Trophoblast cell (in vitro differentiated cells and primary cell): ENCODE measurements around the gene EFS.

Experiments
- DNase-seq, 2 donors: peaks; one replicate each; pipeline ENCODE4 v3.0.0-alpha.2; 2016
- H2AFZ ChIP-seq: 2 replicates; pipeline ENCODE4 v1.6.1; 2013; ENCODE audit warnings: low read length, moderate library complexity, mild to moderate bottlenecking; ENCODE audit not compliant: insufficient read depth, poor library complexity
- H2AK5ac ChIP-seq: 2 replicates; pipeline ENCODE4 v1.6.1; 2013; ENCODE audit warnings: mild to moderate bottlenecking, low read length
- H2BK120ac ChIP-seq: 2 replicates; pipeline ENCODE4 v1.6.1; 2013; ENCODE audit warnings: low read length, mild to moderate bottlenecking, moderate library complexity; ENCODE audit not compliant: insufficient read depth, poor library complexity
- H2BK12ac ChIP-seq: 2 replicates; pipeline ENCODE4 v1.6.1; 2013; ENCODE audit warnings: mild to moderate bottlenecking, low read length, moderate library complexity
- H2BK5ac ChIP-seq: 2 replicates; pipeline ENCODE4 v1.6.1; 2013; ENCODE audit warnings: low read length, low read depth, moderate library complexity, mild to moderate bottlenecking; ENCODE audit not compliant: poor library complexity
- H3K14ac ChIP-seq: 2 replicates; pipeline ENCODE4 v1.6.1; 2013; ENCODE audit warnings: mild to moderate bottlenecking, low read length
- H3K18ac ChIP-seq: 2 replicates; pipeline ENCODE4 v1.6.1; 2013; ENCODE audit warnings: mild to moderate bottlenecking, low read length
- H3K23ac ChIP-seq: 2 replicates; pipeline ENCODE4 v1.6.1; 2013; ENCODE audit warnings: low read length
- H3K27ac ChIP-seq: 2 replicates; pipeline ENCODE4 v1.5.1; 2013; ENCODE audit warnings: low read depth, mild to moderate bottlenecking, inconsistent platforms, low read length, moderate library complexity
- H3K27me3 ChIP-seq: 2 replicates; pipeline ENCODE4 v1.6.1; 2013; ENCODE audit warnings: inconsistent platforms, mild to moderate bottlenecking, low read length, moderate library complexity; ENCODE audit not compliant: insufficient read depth
- H3K36me3 ChIP-seq, 2 experiments: 1 replicate in 1 of 2; 2 replicates in 1 of 2; pipeline ENCODE4 v1.6.1; 2013; ENCODE audit warnings: low read length in 2 of 2, mild to moderate bottlenecking in 2 of 2, moderate library complexity in 1 of 2; ENCODE audit not compliant: insufficient read depth in 2 of 2, control insufficient read depth in 1 of 2
- H3K4ac ChIP-seq: 2 replicates; pipeline ENCODE4 v1.6.1; 2013; ENCODE audit warnings: low read depth, mild to moderate bottlenecking, low read length, moderate library complexity
- H3K4me1 ChIP-seq, 2 experiments: 1 replicate in 1 of 2; 2 replicates in 1 of 2; pipeline ENCODE4 v1.6.1; 2013; ENCODE audit warnings: low read length in 2 of 2, mild to moderate bottlenecking in 2 of 2, moderate library complexity in 1 of 2; ENCODE audit not compliant: insufficient read depth in 2 of 2, control insufficient read depth in 1 of 2
- H3K4me2 ChIP-seq: 2 replicates; pipeline ENCODE4 v1.6.1; 2013; ENCODE audit warnings: inconsistent platforms, mild to moderate bottlenecking, low read length, moderate library complexity
- H3K4me3 ChIP-seq: 2 replicates; pipeline ENCODE4 v1.5.1; 2013; ENCODE audit warnings: mild to moderate bottlenecking, low read depth, low read length, inconsistent platforms
- H3K79me1 ChIP-seq: one replicate; pipeline ENCODE4 v1.6.1; 2013; ENCODE audit warnings: low read length
- H3K79me2 ChIP-seq: 2 replicates; pipeline ENCODE4 v1.6.1; 2013; ENCODE audit warnings: low read length, mild to moderate bottlenecking; ENCODE audit not compliant: control insufficient read depth, insufficient read depth, poor library complexity
- H3K9ac ChIP-seq: 2 replicates; pipeline ENCODE4 v1.6.1; 2013; ENCODE audit warnings: mild to moderate bottlenecking, low read length
- H3K9me3 ChIP-seq: 2 replicates; pipeline ENCODE4 v1.6.1; 2013; ENCODE audit warnings: low read depth, mild to moderate bottlenecking, control low read depth, inconsistent platforms, low read length; ENCODE audit not compliant: insufficient read depth
- H4K12ac ChIP-seq: 2 replicates; pipeline ENCODE4 v1.6.1; 2013; ENCODE audit warnings: low read depth, mild to moderate bottlenecking, low read length, moderate library complexity
- H4K8ac ChIP-seq: 2 replicates; pipeline ENCODE4 v1.6.1; 2013; ENCODE audit warnings: low read depth, mild to moderate bottlenecking, low read length, moderate library complexity
- H4K91ac ChIP-seq: one replicate; pipeline ENCODE4 v1.6.1; 2013; ENCODE audit warnings: low read depth, mild to moderate bottlenecking, low read length, moderate library complexity
- WGBS: extraction: QIAGEN DNeasy Blood & Tissue Kit; methylation state at CpG from one replicate; pipeline ENCODE4 v1.1.7; 2013; ENCODE audit warnings: missing lambda C conversion rate; ENCODE audit not compliant: insufficient read length, insufficient coverage; ENCODE audit errors: extremely low coverage; 5-methylcytosine and 5-hydroxymethylcytosine counted together

Gene EFS

GRCh38 chr14:23404331-23404900 is 39.4 kb upstream of the EFS start:
- Histone ChIP-seq H3K27ac (no peak overlapping the region), H3K4me3 (no peak overlapping the region)

GRCh38 chr14:23403908-23404307 is 38.9 kb upstream of the EFS start:
- H4K12ac ChIP-seq, result no peak overlapping the region
- H3K4ac ChIP-seq, result no peak overlapping the region
- no peak overlapping the region for H3K4me3 ChIP-seq
- no peaks in the 10 kb centered on the region for H3K79me1 ChIP-seq
- WGBS, result no CpG with 5 or more reads among the region's 4 CpGs
- no peaks in the 10 kb centered on the region for H3K4me1 ChIP-seq
- H4K91ac ChIP-seq, result no peak overlapping the region
- H2BK120ac ChIP-seq, result no peak overlapping the region
- H2AFZ ChIP-seq, result no peak overlapping the region
- H4K8ac ChIP-seq, result no peak overlapping the region
- no peaks in the 10 kb centered on the region for H3K27me3 ChIP-seq
- DNase-seq, result no peak
- no peak overlapping the region for H2AK5ac ChIP-seq
- H3K4me2 ChIP-seq, result no peak overlapping the region
- H3K79me2 ChIP-seq, result no peaks in the 10 kb centered on the region
- H3K9ac ChIP-seq, result no peak overlapping the region
- no peak overlapping the region for H3K14ac ChIP-seq
- H3K23ac ChIP-seq, result no peak overlapping the region
- H3K27ac ChIP-seq, result no peak overlapping the region
- no peak overlapping the region for H2BK5ac ChIP-seq
- H3K18ac ChIP-seq, result no peak overlapping the region
- no peaks in the 10 kb centered on the region for H3K36me3 ChIP-seq
- no peak overlapping the region for H2BK12ac ChIP-seq
- H3K9me3 ChIP-seq, result peaks cover 2% of the 10 kb centered on the region

More at GRCh38 chr14:23404331-23404900, 39.4 kb upstream of the EFS start:
- H3K23ac ChIP-seq, result no peak overlapping the region
- H2AFZ ChIP-seq, result no peak overlapping the region
- no CpG with 5 or more reads among the region's 14 CpGs for WGBS
- no peak overlapping the region for H3K4ac ChIP-seq
- no peak overlapping the region for H3K14ac ChIP-seq
- H3K36me3 ChIP-seq, result no peaks in the 10 kb centered on the region
- no peaks in the 10 kb centered on the region for H3K27me3 ChIP-seq
- H4K8ac ChIP-seq, result no peak overlapping the region
- no peaks in the 10 kb centered on the region for H3K79me2 ChIP-seq
- no peak overlapping the region for H2BK120ac ChIP-seq
- H3K4me1 ChIP-seq, result no peaks in the 10 kb centered on the region
- no peak overlapping the region for H2AK5ac ChIP-seq
- no peaks in the 10 kb centered on the region for H3K79me1 ChIP-seq
- no peak overlapping the region for H2BK5ac ChIP-seq
- H2BK12ac ChIP-seq, result no peak overlapping the region
- H3K9ac ChIP-seq, result no peak overlapping the region
- H3K4me2 ChIP-seq, result no peak overlapping the region
- H4K91ac ChIP-seq, result no peak overlapping the region
- peaks cover 2% of the 10 kb centered on the region for H3K9me3 ChIP-seq
- no peak overlapping the region for H4K12ac ChIP-seq
- no peak for DNase-seq
- H3K18ac ChIP-seq, result no peak overlapping the region

GRCh38 chr14:23403139-23403438 is 38.1 kb upstream of the EFS start:
- H2AFZ ChIP-seq, result no peak overlapping the region
- WGBS, result no CpG with 5 or more reads among the region's 7 CpGs
- H3K36me3 ChIP-seq, result no peaks in the 10 kb centered on the region
- H4K12ac ChIP-seq, result no peak overlapping the region
- no peak overlapping the region for H2BK120ac ChIP-seq
- H2AK5ac ChIP-seq, result no peak overlapping the region
- H2BK12ac ChIP-seq, result no peak overlapping the region
- H3K18ac ChIP-seq, result no peak overlapping the region
- no peak for DNase-seq
- no peak overlapping the region for H3K23ac ChIP-seq
- H3K79me2 ChIP-seq, result no peaks in the 10 kb centered on the region
- no peak overlapping the region for H3K4me3 ChIP-seq
- H3K27ac ChIP-seq, result no peak overlapping the region
- no peaks in the 10 kb centered on the region for H3K27me3 ChIP-seq
- no peak overlapping the region for H3K4me2 ChIP-seq
- H4K8ac ChIP-seq, result no peak overlapping the region
- H3K79me1 ChIP-seq, result no peaks in the 10 kb centered on the region
- no peak overlapping the region for H3K9ac ChIP-seq
- H2BK5ac ChIP-seq, result no peak overlapping the region
- peaks cover 6% of the 10 kb centered on the region for H3K9me3 ChIP-seq
- no peak overlapping the region for H3K14ac ChIP-seq
- H3K4ac ChIP-seq, result no peak overlapping the region
- H3K4me1 ChIP-seq, result no peaks in the 10 kb centered on the region
- H4K91ac ChIP-seq, result no peak overlapping the region

GRCh38 chr14:23402296-23403138 is 37.5 kb upstream of the EFS start:
- Histone ChIP-seq H4K8ac (no peak overlapping the region), H3K14ac (no peak overlapping the region), H3K4me3 (no peak overlapping the region), H3K23ac (no peak overlapping the region), H2BK5ac (no peak overlapping the region), H3K9ac (no peak overlapping the region), H2BK120ac (no peak overlapping the region), H3K18ac (no peak overlapping the region), H2AFZ (no peak overlapping the region), H3K27ac (no peak overlapping the region), H2AK5ac (no peak overlapping the region), H4K12ac (no peak overlapping the region), H3K36me3 (no peaks in the 10 kb centered on the region), H3K4me1 (no peaks in the 10 kb centered on the region), H3K27me3 (no peaks in the 10 kb centered on the region), H3K79me1 (no peaks in the 10 kb centered on the region), H3K9me3 (peaks cover 6% of the 10 kb centered on the region), H3K79me2 (no peaks in the 10 kb centered on the region), H3K4me2 (no peak overlapping the region), H4K91ac (no peak overlapping the region), H3K4ac (no peak overlapping the region), H2BK12ac (no peak overlapping the region)
- WGBS, result no CpG with 5 or more reads among the region's 25 CpGs
- no peak for DNase-seq
